K562 (cell line): ENCODE measurements around the gene LUM.

ENCODE experiments used
- CBX5 ChIP-seq: IDR thresholded peaks from 2 replicates; pipeline ENCODE4 v1.6.1; 2014; ENCODE audit warnings: low read depth, borderline replicate concordance
- E2F4 ChIP-seq: sonication (generic); formaldehyde crosslinking; IDR thresholded peaks from 2 replicates; pipeline ENCODE4 v1.8.0; 2022; ENCODE audit warnings: mild to moderate bottlenecking, low read depth, missing genetic modification reagents
- EZH2 ChIP-seq: IDR thresholded peaks from 2 replicates; pipeline ENCODE4 v1.6.1; 2012; ENCODE audit warnings: low read depth, mild to moderate bottlenecking, inconsistent platforms, low read length, borderline replicate concordance
- GTF2F1 ChIP-seq: IDR thresholded peaks from 2 replicates; pipeline ENCODE4 v1.6.1; 2011; ENCODE audit warnings: low read depth, low read length, improper control_type of control experiment
- HMG20B ChIP-seq: fragments of 250-450 bp; sonication (Bioruptor Pico); IDR thresholded peaks from 2 replicates; pipeline ENCODE4 v1.5.0; 2021; ENCODE audit warnings: mild to moderate bottlenecking
- RNF219 ChIP-seq: fragments of 250-450 bp; sonication (Bioruptor Pico); IDR thresholded peaks from 2 replicates; pipeline ENCODE4 v1.5.0; 2022; ENCODE audit warnings: mild to moderate bottlenecking
- SAFB ChIP-seq: fragments of 200-400 bp; formaldehyde crosslinking; IDR thresholded peaks from 2 replicates; pipeline ENCODE4 v1.6.1; 2017; ENCODE audit warnings: low read depth, low read length, borderline replicate concordance
- SP2 ChIP-seq: IDR thresholded peaks from 2 replicates; pipeline ENCODE4 v1.6.1; 2011; ENCODE audit warnings: mild to moderate bottlenecking, low read depth, low read length, moderate library complexity; ENCODE audit not compliant: poor library complexity, severe bottlenecking; ENCODE audit errors: extremely low read depth
- TBL1XR1 ChIP-seq, 2 experiments: IDR thresholded peaks; 2 replicates each; pipeline ENCODE4 v1.6.1; 2012; ENCODE audit warnings: improper control_type of control experiment in 2 of 2, low read length in 2 of 2, mild to moderate bottlenecking in 1 of 2
- ZFX ChIP-seq: sonication (generic); formaldehyde crosslinking; IDR thresholded peaks from 2 replicates; pipeline ENCODE4 v1.8.0; 2022; ENCODE audit warnings: mild to moderate bottlenecking, missing genetic modification reagents, moderate library complexity
- TF ChIP-seq, protein P1 (sequence below), 2 experiments: fragments of 450-650 bp in 1 of 2; sonication (generic) in 1 of 2; formaldehyde crosslinking; conservative IDR thresholded peaks; 2 replicates each; pipeline versions ENCODE4 v1.4.0 to v1.8.1; 2020 to 2022; ENCODE audit warnings: mild to moderate bottlenecking in 1 of 2, missing genetic modification reagents in 1 of 2

- TF ChIP-seq SAFB: no peak
- no peak for TF ChIP-seq EZH2
- no peak for TF ChIP-seq RNF219
- TF ChIP-seq HMG20B (CRISPR knock-in tag): no peak
- no peak for TF ChIP-seq GTF2F1
- TF ChIP-seq SP2: no peak
- no peak for TF ChIP-seq E2F4
- TF ChIP-seq CBX5: no peak
- no peak for TF ChIP-seq TBL1XR1 (IDR thresholded peaks at IDR 0.05; ENCODE audit: low read length in 2 of 2)
- TF ChIP-seq, protein P1, sequence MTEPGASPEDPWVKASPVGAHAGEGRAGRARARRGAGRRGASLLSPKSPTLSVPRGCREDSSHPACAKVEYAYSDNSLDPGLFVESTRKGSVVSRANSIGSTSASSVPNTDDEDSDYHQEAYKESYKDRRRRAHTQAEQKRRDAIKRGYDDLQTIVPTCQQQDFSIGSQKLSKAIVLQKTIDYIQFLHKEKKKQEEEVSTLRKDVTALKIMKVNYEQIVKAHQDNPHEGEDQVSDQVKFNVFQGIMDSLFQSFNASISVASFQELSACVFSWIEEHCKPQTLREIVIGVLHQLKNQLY (CRISPR knock-in tag; conservative IDR thresholded peaks at IDR 0.05): no peak
- TF ChIP-seq ZFX (CRISPR knock-in tag): no peak
Observed at GRCh38 chr12:91127751-91128150, 16.5 kb upstream of the LUM start.
